HFFc6 (cell line): ENCODE results near the gene ACVR1C. TPM values are rescaled to one million over a fixed set of nuclear protein-coding genes. Genes with fewer than 3 reads are reported as not detected.

ENCODE experiments used
- DNase-seq: peaks from one replicate; pipeline ENCODE4 v3.0.0-alpha.2; 2018
- H3K27ac Mint-ChIP-seq: 2 replicates; pipeline ENCODE4 v1.8.0; 2020; ENCODE audit warnings: mild to moderate bottlenecking, mixed read lengths
- H3K27me3 Mint-ChIP-seq: 2 replicates; pipeline ENCODE4 v1.8.0; 2021; ENCODE audit warnings: mild to moderate bottlenecking, moderate library complexity, mixed read lengths; ENCODE audit not compliant: insufficient read depth
- H3K36me3 Mint-ChIP-seq: 2 replicates; pipeline ENCODE4 v1.8.0; 2021; ENCODE audit warnings: low read depth, mixed read lengths
- H3K4me1 Mint-ChIP-seq: 2 replicates; pipeline ENCODE4 v1.8.0; 2020; ENCODE audit warnings: low read depth, mixed read lengths
- H3K4me3 Mint-ChIP-seq: 2 replicates; pipeline ENCODE4 v1.8.0; 2020; ENCODE audit warnings: mild to moderate bottlenecking, moderate library complexity, mixed read lengths
- H3K9me3 Mint-ChIP-seq: 2 replicates; pipeline ENCODE4 v1.8.0; 2020; ENCODE audit warnings: mild to moderate bottlenecking, mixed read lengths
- CTCF ChIP-seq: fragments of 200-600 bp; sonication (generic); IDR thresholded peaks from 2 replicates; pipeline ENCODE4 v1.5.0; 2021; ENCODE audit warnings: antibody characterized with exemption, mild to moderate bottlenecking
- total RNA-seq, 6 experiments: library from RNA; stranded (reverse); fragmentation: NEBNext Ultra II Directional; extraction: Animal tissue kit (Norgen Biotek cat#: 25700); gene quantifications; 2 replicates in 1 of 6; 3 replicates in 5 of 6; pipeline ENCODE4 v1.2.3, GENCODE V29; 2021

The ACVR1C gene
- total RNA-seq, 6 experiments from 2014 or later: 0.02 to 0.13 (median 0.05) TPM; not detected in 2

GRCh38 chr2:157498483-157498882 lies 130.2 kb downstream of the ACVR1C start:
- Mint-ChIP-seq H3K36me3 (no peaks in the 10 kb centered on the region), H3K27me3 (peaks cover 1% of the 10 kb centered on the region; the same call in 1 of the 2 replicates), H3K4me3 (no peak overlapping the region), H3K4me1 (no peaks in the 10 kb centered on the region), H3K27ac (no peak overlapping the region), H3K9me3 (no peaks in the 10 kb centered on the region)
- TF ChIP-seq CTCF: no peak
- DNase-seq: no peak

- H3K27ac Mint-ChIP-seq: no peak overlapping the region
- no peaks in the 10 kb centered on the region for H3K9me3 Mint-ChIP-seq
- TF ChIP-seq CTCF: peak; percentile 83
- H3K4me1 Mint-ChIP-seq: no peaks in the 10 kb centered on the region
- H3K36me3 Mint-ChIP-seq: no peaks in the 10 kb centered on the region
- H3K4me3 Mint-ChIP-seq: no peak overlapping the region
- peaks cover 1% of the 10 kb centered on the region for H3K27me3 Mint-ChIP-seq
- peak; percentile 32 for DNase-seq
Measured at GRCh38 chr2:157497638-157498314, 130.9 kb downstream of the ACVR1C start.

GRCh38 chr2:157492189-157492773 lies 136.4 kb downstream of the ACVR1C start:
- Mint-ChIP-seq H3K27me3 (no peaks in the 10 kb centered on the region; the same call in 1 of the 2 replicates), H3K9me3 (no peaks in the 10 kb centered on the region), H3K36me3 (no peaks in the 10 kb centered on the region), H3K27ac (no peak overlapping the region), H3K4me3 (no peak overlapping the region), H3K4me1 (no peaks in the 10 kb centered on the region)
- DNase-seq: peak; percentile 65
- peak; percentile 81 for TF ChIP-seq CTCF

- H3K36me3 Mint-ChIP-seq: no peaks in the 10 kb centered on the region
Measured at GRCh38 chr2:157489983-157490382, 138.7 kb downstream of the ACVR1C start.

GRCh38 chr2:157488877-157489276 lies 139.8 kb downstream of the ACVR1C start:
- Mint-ChIP-seq H3K9me3 (no peaks in the 10 kb centered on the region), H3K4me1 (no peaks in the 10 kb centered on the region; the same call in 1 of the 2 replicates), H3K27me3 (peaks cover 8% of the 10 kb centered on the region), H3K27ac (no peak overlapping the region), H3K4me3 (no peak overlapping the region), H3K36me3 (no peaks in the 10 kb centered on the region)
- DNase-seq: no peak
- no peak for TF ChIP-seq CTCF

More at GRCh38 chr2:157489983-157490382, 138.7 kb downstream of the ACVR1C start:
- H3K9me3 Mint-ChIP-seq: no peaks in the 10 kb centered on the region
- no peaks in the 10 kb centered on the region; the same call in 1 of the 2 replicates for H3K4me1 Mint-ChIP-seq
- H3K27me3 Mint-ChIP-seq: peaks cover 8% of the 10 kb centered on the region
- H3K4me3 Mint-ChIP-seq: no peak overlapping the region
- no peak for DNase-seq
- no peak overlapping the region for H3K27ac Mint-ChIP-seq
- no peak for TF ChIP-seq CTCF
